SK-N-SH treated with all-trans-retinoic acid at 6 μM for 48 hours (cell line): Measurements from ENCODE around the gene YBX1.

Experiments used
- ESRRG ChIP-seq: fragments of 250-450 bp; sonication (Bioruptor Pico); IDR thresholded peaks from 2 replicates; pipeline ENCODE4 v1.6.1; 2021; ENCODE audit warnings: mild to moderate bottlenecking
- GLIS3 ChIP-seq: fragments of 250-450 bp; sonication (Bioruptor Pico); IDR thresholded peaks from 2 replicates; pipeline ENCODE4 v1.5.0; 2020; ENCODE audit warnings: mild to moderate bottlenecking, moderate library complexity
- OSR1 ChIP-seq: fragments of 250-450 bp; sonication (Bioruptor Pico); IDR thresholded peaks from 2 replicates; pipeline ENCODE4 v1.8.0; 2022; ENCODE audit warnings: moderate library complexity, mild to moderate bottlenecking, inconsistent platforms
- ZFP3 ChIP-seq: fragments of 250-450 bp; sonication (Bioruptor Pico); IDR thresholded peaks from 2 replicates; pipeline ENCODE4 v1.5.0; 2020; ENCODE audit warnings: mild to moderate bottlenecking, moderate library complexity
- TF ChIP-seq, protein P1 (sequence below): fragments of 250-450 bp; sonication (Bioruptor Pico); IDR thresholded peaks from 2 replicates; pipeline ENCODE4 v1.8.0; 2021; ENCODE audit warnings: low read depth, mild to moderate bottlenecking, moderate library complexity, borderline replicate concordance

DNA sequence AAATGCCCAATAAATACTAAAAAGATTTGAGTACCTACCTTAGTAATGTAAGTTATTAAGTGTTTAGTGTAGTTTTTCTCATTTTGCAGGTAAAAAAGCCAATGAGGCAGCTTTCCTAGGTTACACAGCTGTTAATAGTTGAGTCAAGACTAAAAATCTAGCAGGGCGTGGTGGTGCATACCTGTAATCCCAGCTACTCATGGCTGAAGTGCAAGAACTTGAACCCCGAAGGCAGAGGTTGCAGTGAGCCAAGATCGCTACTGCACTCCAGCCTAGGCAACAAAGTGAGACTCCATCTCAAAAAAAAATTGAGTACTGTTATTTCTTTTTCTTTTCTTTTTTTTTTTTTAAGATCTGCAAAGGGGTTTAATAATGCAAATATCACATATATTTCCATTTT, 7.7 kb downstream of the YBX1 start:
- no peak for TF ChIP-seq ESRRG
- TF ChIP-seq GLIS3 (CRISPR knock-in tag), result no peak
- no peak for TF ChIP-seq ZFP3 (CRISPR knock-in tag)
- TF ChIP-seq, protein P1, sequence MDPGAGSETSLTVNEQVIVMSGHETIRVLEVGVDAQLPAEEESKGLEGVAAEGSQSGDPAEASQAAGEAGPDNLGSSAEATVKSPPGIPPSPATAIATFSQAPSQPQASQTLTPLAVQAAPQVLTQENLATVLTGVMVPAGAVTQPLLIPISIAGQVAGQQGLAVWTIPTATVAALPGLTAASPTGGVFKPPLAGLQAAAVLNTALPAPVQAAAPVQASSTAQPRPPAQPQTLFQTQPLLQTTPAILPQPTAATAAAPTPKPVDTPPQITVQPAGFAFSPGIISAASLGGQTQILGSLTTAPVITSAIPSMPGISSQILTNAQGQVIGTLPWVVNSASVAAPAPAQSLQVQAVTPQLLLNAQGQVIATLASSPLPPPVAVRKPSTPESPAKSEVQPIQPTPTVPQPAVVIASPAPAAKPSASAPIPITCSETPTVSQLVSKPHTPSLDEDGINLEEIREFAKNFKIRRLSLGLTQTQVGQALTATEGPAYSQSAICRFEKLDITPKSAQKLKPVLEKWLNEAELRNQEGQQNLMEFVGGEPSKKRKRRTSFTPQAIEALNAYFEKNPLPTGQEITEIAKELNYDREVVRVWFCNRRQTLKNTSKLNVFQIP (CRISPR knock-in tag), result no peak
- no peak for TF ChIP-seq OSR1
